Stimulated activated CD8-positive, alpha-beta memory T cell treated with anti-CD3 and anti-CD28 coated beads, Interleukin-12 subunit alpha, Interleukin-12 subunit beta, amount 100 ng/mL, for 4 hours (primary cell): ENCODE results near the gene TRPV4.

Experiments
- DNase-seq: peaks from one replicate; pipeline ENCODE4 v3.0.0-alpha.2; 2020; ENCODE audit warnings: low read depth

Gene TRPV4

DNA sequence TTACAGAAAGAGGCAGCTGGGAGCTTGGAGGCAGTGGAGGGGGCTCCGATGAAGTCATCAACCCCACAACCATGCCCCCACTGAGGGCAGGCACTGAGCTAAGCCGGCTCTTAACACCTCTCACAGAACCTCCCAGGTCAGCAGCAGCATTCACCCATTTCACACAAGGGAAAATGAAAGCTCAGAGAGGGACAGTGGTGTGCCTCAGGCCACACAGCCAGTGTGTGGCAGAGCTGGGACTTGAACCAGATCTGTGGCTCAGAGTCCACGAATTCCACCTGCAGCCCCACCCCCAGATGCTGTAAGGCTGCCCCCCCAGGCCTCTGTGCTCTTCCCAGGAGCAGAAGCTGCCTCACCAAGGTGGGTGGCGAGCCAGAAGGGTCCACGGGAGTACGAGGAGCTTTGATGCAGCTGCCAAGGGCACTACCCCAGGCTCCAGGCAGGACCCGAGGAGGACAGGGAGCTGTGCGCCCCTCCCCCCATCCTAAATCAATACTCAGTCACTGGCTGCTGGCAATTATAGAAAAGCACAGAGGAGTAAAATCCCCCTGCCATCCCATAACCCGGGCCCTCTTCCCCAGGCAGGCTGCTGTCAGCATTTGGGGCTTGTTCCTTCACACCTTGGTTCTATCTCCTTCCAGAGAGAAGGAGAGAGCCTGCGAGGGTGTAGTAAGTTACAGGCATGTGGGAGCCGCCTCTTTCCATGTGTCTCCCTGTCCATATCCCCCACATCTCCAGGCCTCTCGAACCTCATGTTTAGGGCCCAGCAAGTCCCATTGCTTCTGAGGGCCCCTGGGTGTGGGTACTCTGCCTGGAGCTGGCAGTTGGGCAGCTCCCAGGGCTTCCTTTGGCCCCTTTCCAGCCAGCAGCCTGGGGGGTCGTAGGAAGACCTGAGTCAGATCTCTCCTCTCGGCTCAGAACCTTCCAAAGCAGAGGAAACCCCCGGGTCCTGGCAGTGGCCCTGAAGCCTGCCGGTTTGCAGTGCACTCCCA is 72.0 kb downstream of the TRPV4 start:
- DNase-seq = no peak

- DNase-seq = no peak
Measured at GRCh38 chr12:109760031-109760929, 72.9 kb downstream of the TRPV4 start.

DNA sequence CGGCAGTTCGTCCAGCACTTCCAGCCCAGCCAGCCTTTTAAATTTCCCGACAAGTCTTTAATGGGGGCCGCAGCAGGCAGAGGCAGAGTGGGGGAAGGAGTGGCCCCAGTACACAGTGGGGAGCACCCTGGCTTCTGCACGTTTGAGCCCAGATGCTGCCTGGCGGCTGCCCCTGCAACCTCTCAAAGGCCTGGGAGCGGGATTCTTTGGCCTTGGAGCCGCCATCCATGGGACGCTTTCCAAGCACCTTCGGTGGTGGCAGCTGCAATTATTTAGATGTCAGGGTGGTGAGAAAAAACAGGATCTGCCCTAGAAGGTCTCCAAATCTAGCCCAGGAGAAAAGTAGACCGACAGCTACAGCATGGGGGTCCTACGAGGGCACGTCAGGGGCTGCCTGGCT is 73.6 kb downstream of the TRPV4 start:
- no peak for DNase-seq

- DNase-seq = no peak
Measured at GRCh38 chr12:109758426-109759420, 74.5 kb downstream of the TRPV4 start.

GRCh38 chr12:109757671-109758265 is 75.4 kb downstream of the TRPV4 start:
- no peak for DNase-seq

DNA sequence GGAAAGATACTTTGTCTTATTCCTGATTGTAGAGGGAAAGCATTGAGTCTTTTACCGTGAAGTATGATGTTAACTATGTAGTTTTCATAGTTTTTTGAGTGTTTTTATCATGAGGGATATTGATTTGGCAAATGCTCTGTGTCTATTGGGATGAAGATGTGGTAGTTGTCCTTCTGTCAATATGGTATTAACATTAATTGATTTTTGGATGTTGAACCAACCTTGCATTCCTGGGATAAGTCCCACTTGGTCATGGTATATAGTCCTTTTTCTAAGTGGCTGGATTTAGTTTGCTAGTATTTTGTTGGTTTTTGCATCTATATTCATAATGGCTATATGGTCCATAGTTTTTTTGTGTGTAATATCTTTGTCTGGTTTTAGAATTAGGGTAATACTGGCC is 76.7 kb downstream of the TRPV4 start:
- DNase-seq = no peak

DNA sequence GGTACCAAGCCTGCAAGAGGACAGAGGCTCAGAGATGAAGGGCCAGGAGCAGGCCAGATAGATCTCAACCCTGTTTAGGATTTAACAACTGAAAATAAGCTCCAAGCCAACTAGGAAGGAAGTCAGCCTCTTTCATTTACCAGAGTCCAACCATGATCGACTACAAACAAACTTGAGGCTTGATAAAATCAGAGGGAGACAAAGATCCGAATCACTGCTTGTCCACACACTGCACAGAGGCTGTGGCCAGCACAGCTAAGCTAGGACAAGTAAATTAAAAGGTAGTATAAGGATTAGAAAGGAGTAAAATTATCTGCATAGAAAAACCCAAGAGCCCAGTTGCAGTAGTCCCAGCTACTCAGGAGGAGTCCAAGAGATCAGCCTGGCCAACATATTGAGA is 79.2 kb downstream of the TRPV4 start:
- DNase-seq = no peak

- DNase-seq = no peak
Measured at GRCh38 chr12:109753054-109753401, 80.2 kb downstream of the TRPV4 start.

- no peak for DNase-seq
Measured at GRCh38 chr12:109752117-109753053, 80.8 kb downstream of the TRPV4 start.

GRCh38 chr12:109744986-109745942 is 87.9 kb downstream of the TRPV4 start:
- no peak for DNase-seq

- DNase-seq = no peak
Measured at GRCh38 chr12:109744026-109744425, 89.2 kb downstream of the TRPV4 start.

DNA sequence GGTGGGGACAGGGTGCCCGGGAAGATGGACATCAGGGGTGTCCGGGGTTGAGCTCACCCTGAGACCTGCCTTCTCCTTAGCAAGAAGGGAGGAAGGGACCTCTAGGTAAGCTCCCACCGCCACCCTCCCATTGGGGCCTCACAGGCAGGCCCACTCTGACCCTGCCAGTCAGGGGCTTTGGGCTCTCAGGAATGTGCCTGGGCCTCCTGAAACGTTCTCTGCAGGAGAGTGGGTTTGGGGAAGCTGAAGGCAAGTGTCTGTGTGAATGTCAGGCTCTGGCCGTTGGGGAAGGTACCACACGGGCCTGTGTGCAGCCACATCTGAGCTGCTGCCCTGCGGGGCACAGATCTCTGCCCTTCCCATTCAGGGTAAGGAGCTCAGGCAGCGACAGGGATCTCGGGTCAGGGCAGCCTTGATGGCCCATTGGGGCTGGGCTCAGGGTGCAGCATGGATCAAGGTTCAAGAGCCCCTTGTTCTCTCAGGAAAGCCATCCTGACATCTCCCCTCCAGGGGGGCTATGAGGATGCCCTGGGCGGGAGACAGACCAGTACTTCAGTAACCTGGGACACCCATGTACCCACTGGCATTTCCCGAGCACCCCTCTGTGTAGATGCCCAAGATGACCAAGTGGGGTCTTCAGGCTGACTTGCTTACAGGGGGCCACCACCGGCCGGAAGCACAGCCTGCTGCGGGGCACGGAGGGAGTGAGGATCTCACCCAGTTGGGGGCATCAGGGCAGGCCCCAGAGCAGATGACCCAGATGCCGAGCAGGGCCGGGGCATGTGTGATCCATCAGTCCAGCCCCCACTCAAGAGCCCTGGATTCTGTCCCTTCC is 89.9 kb downstream of the TRPV4 start:
- no peak for DNase-seq

GRCh38 chr12:109741970-109742703 is 91.1 kb downstream of the TRPV4 start:
- DNase-seq = no peak

DNA sequence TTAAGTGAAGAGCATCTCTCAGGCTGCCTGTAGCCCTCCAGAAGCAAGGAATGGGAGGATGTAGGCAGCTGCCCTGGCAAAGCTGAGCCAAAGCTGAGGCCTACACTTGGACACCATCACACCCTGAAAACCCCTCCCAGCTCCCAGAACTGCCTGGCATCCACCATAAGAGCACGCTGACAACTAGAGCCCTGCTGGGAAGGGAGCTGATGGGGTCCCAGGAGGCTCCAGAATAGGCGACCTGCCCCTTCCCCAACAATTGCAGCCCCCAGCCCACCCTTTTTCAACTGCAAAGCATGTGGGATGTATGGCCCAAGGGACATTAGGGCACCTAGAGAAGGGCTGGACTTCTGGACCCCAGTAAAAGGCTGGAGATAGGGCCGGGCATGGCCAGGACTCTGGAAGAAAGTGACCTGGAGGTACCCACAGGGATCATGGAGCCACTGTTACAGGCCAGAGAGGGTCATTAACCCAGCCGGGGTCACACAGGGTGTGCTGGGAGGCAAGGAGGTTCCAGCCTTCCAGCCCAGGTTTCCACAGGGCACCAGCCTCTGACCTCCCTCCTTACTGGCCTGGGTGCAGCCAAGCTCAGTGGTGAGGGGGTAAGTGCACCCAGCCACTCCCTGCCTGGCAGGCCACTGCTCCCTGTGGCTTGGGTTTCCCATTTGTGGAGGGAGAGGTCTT is 91.8 kb downstream of the TRPV4 start:
- no peak for DNase-seq

- DNase-seq = no peak
Measured at GRCh38 chr12:109740694-109741245, 92.4 kb downstream of the TRPV4 start.
